HG03066 (cell line): Measurements from ENCODE around the gene TRPM2.

Experiments used
- ATAC-seq: cut with Tn5 transposase; IDR thresholded peaks from one replicate; pipeline ENCODE4 v1.9.1; 2021; ENCODE audit warnings: low read depth; ENCODE audit not compliant: unreplicated experiment

Gene TRPM2

GRCh38 chr21:44353191-44353970 lies at the start of gene TRPM2:
Gene TRPM2, plus strand, starts transcription at chr21:44353621. Its CDS starts 80 bp downstream, at chr21:44353701.
- no peak for ATAC-seq

- ATAC-seq, result no peak
Observed at GRCh38 chr21:44304011-44304616, 49.3 kb upstream of the TRPM2 start.

- ATAC-seq, result no peak
Observed at GRCh38 chr21:44304877-44305293, 48.5 kb upstream of the TRPM2 start.

GRCh38 chr21:44305691-44306090 lies 47.7 kb upstream of the TRPM2 start:
- no peak for ATAC-seq

- no peak for ATAC-seq
Observed at GRCh38 chr21:44306936-44307704, 46.3 kb upstream of the TRPM2 start.

GRCh38 chr21:44310628-44311507 lies 42.6 kb upstream of the TRPM2 start:
- ATAC-seq, result no peak

- no peak for ATAC-seq
Observed at GRCh38 chr21:44312089-44312488, 41.3 kb upstream of the TRPM2 start.

- no peak for ATAC-seq
Observed at GRCh38 chr21:44312716-44313115, 40.7 kb upstream of the TRPM2 start.

GRCh38 chr21:44313451-44313850 lies 40.0 kb upstream of the TRPM2 start:
- ATAC-seq, result no peak

- ATAC-seq, result no peak
Observed at GRCh38 chr21:44314128-44314527, 39.3 kb upstream of the TRPM2 start.

GRCh38 chr21:44314561-44314960 lies 38.9 kb upstream of the TRPM2 start:
- no peak for ATAC-seq

- ATAC-seq, result no peak
Observed at GRCh38 chr21:44315691-44316203, 37.7 kb upstream of the TRPM2 start.

- no peak for ATAC-seq
Observed at GRCh38 chr21:44316277-44316900, 37.0 kb upstream of the TRPM2 start.

GRCh38 chr21:44317241-44317782 lies 36.1 kb upstream of the TRPM2 start:
- no peak for ATAC-seq

- no peak for ATAC-seq
Observed at GRCh38 chr21:44317871-44318270, 35.5 kb upstream of the TRPM2 start.

GRCh38 chr21:44318489-44319285 lies 34.7 kb upstream of the TRPM2 start:
- no peak for ATAC-seq

GRCh38 chr21:44319407-44320065 lies 33.9 kb upstream of the TRPM2 start:
- no peak for ATAC-seq

GRCh38 chr21:44320847-44321246 lies 32.6 kb upstream of the TRPM2 start:
- ATAC-seq, result no peak
